GM12873 (cell line): ENCODE data around the gene GET4.

Experiments
- TF ChIP-seq, protein P1 (sequence below): IDR thresholded peaks from 2 replicates; pipeline ENCODE4 v1.5.1; 2012; ENCODE audit warnings: low read depth, mild to moderate bottlenecking, moderate library complexity, low read length, control low read depth; ENCODE audit not compliant: insufficient read depth; ENCODE audit errors: missing control alignments

Gene GET4

GRCh38 chr7:841943-842342 lies 34.4 kb upstream of the GET4 start:
- TF ChIP-seq, protein P1, sequence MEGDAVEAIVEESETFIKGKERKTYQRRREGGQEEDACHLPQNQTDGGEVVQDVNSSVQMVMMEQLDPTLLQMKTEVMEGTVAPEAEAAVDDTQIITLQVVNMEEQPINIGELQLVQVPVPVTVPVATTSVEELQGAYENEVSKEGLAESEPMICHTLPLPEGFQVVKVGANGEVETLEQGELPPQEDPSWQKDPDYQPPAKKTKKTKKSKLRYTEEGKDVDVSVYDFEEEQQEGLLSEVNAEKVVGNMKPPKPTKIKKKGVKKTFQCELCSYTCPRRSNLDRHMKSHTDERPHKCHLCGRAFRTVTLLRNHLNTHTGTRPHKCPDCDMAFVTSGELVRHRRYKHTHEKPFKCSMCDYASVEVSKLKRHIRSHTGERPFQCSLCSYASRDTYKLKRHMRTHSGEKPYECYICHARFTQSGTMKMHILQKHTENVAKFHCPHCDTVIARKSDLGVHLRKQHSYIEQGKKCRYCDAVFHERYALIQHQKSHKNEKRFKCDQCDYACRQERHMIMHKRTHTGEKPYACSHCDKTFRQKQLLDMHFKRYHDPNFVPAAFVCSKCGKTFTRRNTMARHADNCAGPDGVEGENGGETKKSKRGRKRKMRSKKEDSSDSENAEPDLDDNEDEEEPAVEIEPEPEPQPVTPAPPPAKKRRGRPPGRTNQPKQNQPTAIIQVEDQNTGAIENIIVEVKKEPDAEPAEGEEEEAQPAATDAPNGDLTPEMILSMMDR, result no peak

- TF ChIP-seq, protein P1, result no peak
Observed at GRCh38 chr7:842431-843031, 33.8 kb upstream of the GET4 start.

DNA sequence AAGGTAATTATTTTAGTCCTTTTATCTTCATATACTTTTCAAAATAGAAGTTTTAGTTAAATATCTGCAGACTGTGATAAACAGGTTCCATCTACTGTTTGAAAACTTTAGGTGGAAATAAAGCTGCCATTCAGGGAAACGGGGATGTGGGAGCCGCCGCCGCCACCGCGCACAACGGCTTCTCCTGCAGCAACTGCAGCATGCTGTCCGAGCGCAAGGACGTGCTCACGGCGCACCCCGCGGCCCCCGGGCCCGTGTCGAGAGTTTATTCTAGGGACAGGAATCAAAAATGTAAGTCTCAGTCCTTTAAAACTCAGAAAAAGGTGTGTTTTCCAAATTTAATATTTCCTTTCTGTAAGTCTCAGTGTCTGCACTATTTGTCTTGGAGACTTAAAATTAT lies 33.1 kb upstream of the GET4 start:
- TF ChIP-seq, protein P1, result no peak

DNA sequence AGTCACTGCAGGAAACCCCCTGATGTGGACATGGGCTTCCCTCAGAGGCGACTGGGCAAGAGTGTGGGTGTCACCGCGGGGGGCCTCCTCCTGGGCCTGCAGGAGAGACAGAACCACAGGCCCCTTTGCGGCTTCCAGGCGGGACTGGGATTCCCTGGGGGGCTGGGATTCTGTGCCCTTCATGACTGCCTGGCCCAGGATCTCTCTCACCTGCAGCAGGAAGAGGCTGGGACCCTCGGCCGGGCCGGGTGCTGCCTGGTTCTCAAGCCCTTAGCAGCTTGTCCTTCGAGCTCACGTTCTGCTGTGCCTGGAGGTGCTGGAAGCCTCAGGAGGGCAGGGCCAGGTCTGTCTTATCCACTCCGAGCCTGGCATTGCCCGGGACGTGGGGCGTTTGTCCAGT lies 32.3 kb upstream of the GET4 start:
- TF ChIP-seq, protein P1, result no peak

GRCh38 chr7:844514-844913 lies 31.8 kb upstream of the GET4 start:
- TF ChIP-seq, protein P1, result no peak

GRCh38 chr7:845091-845490 lies 31.3 kb upstream of the GET4 start:
- TF ChIP-seq, protein P1, result no peak

- TF ChIP-seq, protein P1, result no peak
Observed at GRCh38 chr7:845731-846130, 30.6 kb upstream of the GET4 start.
